Tracheal epithelial cell (primary cell): ENCODE measurements around the gene OLFM3. TPM values are rescaled to one million over a fixed set of nuclear protein-coding genes. Genes with fewer than 3 reads are reported as not detected.

Experiments used
- total RNA-seq: library from RNA; depleted of rRNA; stranded (reverse); fragments of >200 nt; gene quantifications from 2 replicates; pipeline ENCODE4 v1.2.1, GENCODE V29; 2014

Gene OLFM3
- not detected in 2 replicates for total RNA-seq

GRCh38 chr1:101996825-101997465 lies at the start of gene OLFM3:
OLFM3 (minus strand) TSS chr1:101996926.

